Sigmoid colon (tissue), 4 donors: Measurements from ENCODE around the gene RNF212.

Experiments
- CTCF ChIP-seq, 4 experiments: fragments of 450-650 bp in 3 of 4; fragments of 200-600 bp in 1 of 4; IDR thresholded peaks; one replicate each; pipeline ENCODE4 v1.5.1; 2016 to 2019; ENCODE audit warnings: antibody characterized with exemption in 4 of 4, mild to moderate bottlenecking in 3 of 4, moderate library complexity in 2 of 4
- EP300 ChIP-seq, 4 donors: sonication (generic); formaldehyde crosslinking; IDR thresholded peaks; one replicate each; pipeline ENCODE4 v1.6.1; 2017; ENCODE audit warnings: antibody characterized with exemption in 4 of 4

- TF ChIP-seq CTCF (IDR thresholded peaks at IDR 0.05) (no peak), EP300 (IDR thresholded peaks at IDR 0.05) (no peak)
Measured at GRCh38 chr4:1096841-1097240, 16.5 kb downstream of the RNF212 start.
